PC-9 (cell line): ENCODE results near the gene GPER1.

Experiments
- CTCF ChIP-seq: fragments of 200-600 bp; sonication (generic); conservative IDR thresholded peaks from 2 replicates; pipeline ENCODE4 v1.6.1; 2017; ENCODE audit warnings: mixed run types, antibody characterized with exemption, mild to moderate bottlenecking, moderate library complexity
- EZH2 ChIP-seq: fragments of 200-600 bp; sonication (generic); IDR thresholded peaks from 2 replicates; pipeline ENCODE4 v1.8.0; 2017; ENCODE audit warnings: antibody characterized with exemption, low read depth

DNA sequence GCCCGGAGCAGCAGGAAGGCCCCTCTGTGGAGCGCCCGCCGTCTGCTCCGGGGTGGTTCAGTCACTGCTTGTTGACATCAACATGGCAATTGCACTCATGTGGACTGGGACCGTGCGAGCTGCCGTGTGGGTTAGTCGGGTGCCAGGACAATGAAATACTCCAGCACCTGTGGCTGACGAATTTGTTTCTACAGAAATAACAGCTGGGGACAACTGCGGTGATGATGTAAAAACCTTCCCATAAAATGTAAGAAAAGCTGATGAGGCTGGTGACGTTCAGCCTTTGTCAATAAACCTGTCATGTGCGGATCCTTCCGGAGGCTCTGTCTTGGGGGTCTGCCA lies 5.6 kb downstream of the GPER1 start:
- TF ChIP-seq EZH2: no peak
- no peak for TF ChIP-seq CTCF
